GM12892 (cell line): ENCODE results near the gene VSTM4.

Experiments used
- POLR2A ChIP-seq: IDR thresholded peaks from 2 replicates; pipeline ENCODE4 v1.6.1; 2011; ENCODE audit warnings: low read depth, low read length, control low read depth
- POLR2AphosphoS5 ChIP-seq: IDR thresholded peaks from 2 replicates; pipeline ENCODE4 v1.6.1; 2011; ENCODE audit warnings: low read depth, low read length, control low read depth
- TAF1 ChIP-seq: IDR thresholded peaks from 2 replicates; pipeline ENCODE4 v1.6.1; 2011; ENCODE audit warnings: low read depth, mild to moderate bottlenecking, control low read depth, low read length, borderline replicate concordance

GRCh38 chr10:49078433-49078832 lies 36.9 kb downstream of the VSTM4 start:
- TF ChIP-seq POLR2AphosphoS5 = no peak
- TF ChIP-seq POLR2A = no peak
- TF ChIP-seq TAF1 = no peak
